PC-9 (cell line): ENCODE data around the gene IGFBP7. TPM values are rescaled to one million over a fixed set of nuclear protein-coding genes. Genes with fewer than 3 reads are reported as not detected.

ENCODE experiments used
- BruUV-seq: library from RNA; stranded (reverse); fragments of 400-500 nt; replicated peaks from 2 replicates; lab custom pipeline; 2021; lab: Mats Ljungman, UMichigan
- CTCF ChIA-PET: fragments of 300-600 bp; sonication (Branson Sonifier 250); formaldehyde crosslinking; loops from one replicate; lab custom pipeline; 2022; ENCODE audit warnings: antibody characterized with exemption; lab: Charles Lee
- POLR2A ChIA-PET: fragments of 300-600 bp; sonication (Branson Sonifier 250); formaldehyde crosslinking; loops from one replicate; lab custom pipeline; 2022; ENCODE audit warnings: antibody characterized with exemption; ENCODE audit not compliant: unreplicated experiment; lab: Charles Lee
- DNase-seq, 2 experiments: peaks; one replicate each; pipeline versions ENCODE4 v3.0.0 to v3.0.0-alpha.2; 2015 to 2022; ENCODE audit warnings: mixed read lengths in 1 of 2
- H2AFZ ChIP-seq: fragments of 200-600 bp; sonication (generic); 2 replicates; pipeline ENCODE4 v1.8.1; 2017; ENCODE audit warnings: antibody characterized with exemption
- H3F3A ChIP-seq: fragments of 200-600 bp; sonication (generic); 2 replicates; pipeline ENCODE4 v1.8.1; 2017; ENCODE audit warnings: antibody characterized with exemption, mild to moderate bottlenecking, low read depth; ENCODE audit not compliant: insufficient read depth
- H3K27ac ChIP-seq: fragments of 200-600 bp; sonication (generic); 2 replicates; pipeline ENCODE4 v1.6.1; 2016; ENCODE audit warnings: mixed run types
- H3K27me3 ChIP-seq: fragments of 200-600 bp; sonication (generic); 2 replicates; pipeline ENCODE4 v1.6.1; 2016; ENCODE audit warnings: low read depth, mixed run types; ENCODE audit not compliant: insufficient read depth
- H3K36me3 ChIP-seq: fragments of 200-600 bp; sonication (generic); 2 replicates; pipeline ENCODE4 v1.6.1; 2016; ENCODE audit warnings: low read depth, mixed run types
- H3K4me1 ChIP-seq: fragments of 200-600 bp; sonication (generic); replicated peaks from 2 replicates; pipeline ENCODE4 v1.6.1; 2016; ENCODE audit warnings: mixed run types; ENCODE audit not compliant: insufficient read depth
- H3K4me2 ChIP-seq: fragments of 200-600 bp; sonication (generic); 2 replicates; pipeline ENCODE4 v1.6.1; 2017; ENCODE audit warnings: mixed run types
- H3K4me3 ChIP-seq: fragments of 200-600 bp; sonication (generic); 2 replicates; pipeline ENCODE4 v1.6.1; 2016; ENCODE audit warnings: mixed run types
- H3K79me2 ChIP-seq: fragments of 200-600 bp; sonication (generic); 2 replicates; pipeline ENCODE4 v1.6.1; 2017; ENCODE audit warnings: low read depth, mixed run types
- H3K9me2 ChIP-seq: fragments of 200-600 bp; sonication (generic); 2 replicates; pipeline ENCODE4 v1.8.1; 2017; ENCODE audit warnings: mild to moderate bottlenecking; ENCODE audit not compliant: insufficient read depth
- H3K9me3 ChIP-seq: fragments of 200-600 bp; sonication (generic); 2 replicates; pipeline ENCODE4 v1.8.1; 2016; ENCODE audit warnings: low read depth; ENCODE audit not compliant: insufficient read depth
- H4K20me1 ChIP-seq: fragments of 200-600 bp; sonication (generic); 2 replicates; pipeline ENCODE4 v1.8.1; 2017; ENCODE audit not compliant: insufficient read depth
- CTCF ChIP-seq: fragments of 200-600 bp; sonication (generic); conservative IDR thresholded peaks from 2 replicates; pipeline ENCODE4 v1.6.1; 2017; ENCODE audit warnings: mixed run types, antibody characterized with exemption, mild to moderate bottlenecking, moderate library complexity
- EZH2 ChIP-seq: fragments of 200-600 bp; sonication (generic); IDR thresholded peaks from 2 replicates; pipeline ENCODE4 v1.8.0; 2017; ENCODE audit warnings: antibody characterized with exemption, low read depth
- intact Hi-C: fragments of 100-400 bp; cut with micrococcal nuclease; formaldehyde crosslinking; loops from one replicate; pipeline ENCODE4 v1.10.0; 2022; ENCODE audit not compliant: unreplicated experiment
- total RNA-seq: library from RNA; stranded (reverse); gene quantifications from 2 replicates; pipeline ENCODE4 v1.2.3, GENCODE V29; 2021

IGFBP7 gene
- total RNA-seq, 1 experiment from 2014 or later, result 127 TPM

- TF ChIP-seq EZH2 (no peak), CTCF (no peak)
- no peaks in the 10 kb centered on the region for H3K9me2 ChIP-seq
- no peaks in the 10 kb centered on the region for H3K9me3 ChIP-seq
- H2AFZ ChIP-seq, result no peak overlapping the region
- no peak overlapping the region for H3K4me3 ChIP-seq
- H3F3A ChIP-seq, result peaks cover 11% of the 10 kb centered on the region
- H3K4me1 ChIP-seq, result peaks cover 17% of the 10 kb centered on the region; the same call in 1 of the 2 replicates
- intact Hi-C loops, result no loop called here
- peak in 1 of 2 experiments; percentile 51 for DNase-seq
- H3K4me2 ChIP-seq, result peak overlapping the region; percentile 83
- ChIA-PET CTCF (no interaction called here), POLR2A (interaction anchor here (0.6 kb wide), 1 partner anchor 1828 kb away, joined by 5 read pairs; no protein-coding TSS in a partner anchor)
- H4K20me1 ChIP-seq, result peaks cover 48% of the 10 kb centered on the region
- BruUV-seq, result no TSS peak
- no peak overlapping the region for H3K27ac ChIP-seq
- peaks cover 2% of the 10 kb centered on the region; the same call in 1 of the 2 replicates for H3K36me3 ChIP-seq
- H3K27me3 ChIP-seq, result no peaks in the 10 kb centered on the region
- peaks cover 77% of the 10 kb centered on the region for H3K79me2 ChIP-seq
Observed at GRCh38 chr4:56981795-56982201, 128.4 kb downstream of the IGFBP7 start.

Other genes starting within 250 kb of the IGFBP7 start
- 23.0 and 28.3 TPM in 2 replicates for gene REST, start 202.5 kb downstream of the IGFBP7 start, total RNA-seq
- 24.1 and 25.3 TPM in 2 replicates for gene NOA1, start 132.8 kb downstream of the IGFBP7 start, total RNA-seq
- 62.0 and 77.1 TPM in 2 replicates for gene POLR2B, start 131.5 kb downstream of the IGFBP7 start, total RNA-seq